Neuronal stem cell (in vitro differentiated cells): ENCODE data around the gene ZNF195.
"Not testable (repeated sequence)": the region's sequence is repeated elsewhere in the genome, so short reads cannot be mapped to it uniquely, and the experiment has no call there.

Source experiments
- DNase-seq: peaks from one replicate; pipeline ENCODE4 v3.0.0-alpha.2; 2013; ENCODE audit warnings: low spot score
- H2AFZ ChIP-seq: one replicate; pipeline ENCODE4 v1.6.1; 2013; ENCODE audit warnings: mild to moderate bottlenecking, low read length, inconsistent platforms
- H2AK5ac ChIP-seq: 2 replicates; pipeline ENCODE4 v1.6.1; 2013; ENCODE audit warnings: low read depth, mild to moderate bottlenecking, inconsistent platforms, low read length, moderate library complexity, mixed read lengths
- H2BK120ac ChIP-seq: 2 replicates; pipeline ENCODE4 v1.6.1; 2013; ENCODE audit warnings: low read depth, mild to moderate bottlenecking, inconsistent platforms, low read length, moderate library complexity, mixed read lengths
- H2BK12ac ChIP-seq: one replicate; pipeline ENCODE4 v1.6.1; 2013; ENCODE audit warnings: low read length, inconsistent platforms
- H2BK15ac ChIP-seq: 2 replicates; pipeline ENCODE4 v1.6.1; 2013; ENCODE audit warnings: mild to moderate bottlenecking, low read length, inconsistent platforms, mixed read lengths
- H2BK5ac ChIP-seq: one replicate; pipeline ENCODE4 v1.6.1; 2013; ENCODE audit warnings: inconsistent platforms, mild to moderate bottlenecking, low read length, moderate library complexity
- H3K14ac ChIP-seq: one replicate; pipeline ENCODE4 v1.6.1; 2013; ENCODE audit warnings: low read length, inconsistent platforms
- H3K18ac ChIP-seq: 2 replicates; pipeline ENCODE4 v1.6.1; 2013; ENCODE audit warnings: low read length, inconsistent platforms
- H3K23ac ChIP-seq: 2 replicates; pipeline ENCODE4 v1.6.1; 2013; ENCODE audit warnings: low read depth, mild to moderate bottlenecking, mixed read lengths, low read length, inconsistent platforms; ENCODE audit not compliant: poor library complexity
- H3K27ac ChIP-seq: replicated peaks from 3 replicates; pipeline ENCODE4 v1.5.1; 2013; ENCODE audit warnings: low read length, inconsistent platforms
- H3K27me3 ChIP-seq, 3 experiments: 2 replicates each; pipeline ENCODE4 v1.6.1; 2013; ENCODE audit warnings: low read length in 3 of 3, mild to moderate bottlenecking in 2 of 3, inconsistent platforms in 1 of 3, low read depth in 1 of 3, mixed read lengths in 1 of 3, moderate library complexity in 1 of 3; ENCODE audit not compliant: control insufficient read depth in 3 of 3, insufficient read depth in 3 of 3
- H3K36me3 ChIP-seq, 2 donors: replicated peaks in 1 of 2; 2 replicates each; pipeline ENCODE4 v1.6.1; 2013; ENCODE audit warnings: low read length in 2 of 2; ENCODE audit not compliant: control insufficient read depth in 2 of 2, insufficient read depth in 2 of 2
- H3K4ac ChIP-seq: 2 replicates; pipeline ENCODE4 v1.6.1; 2013; ENCODE audit warnings: inconsistent platforms, mild to moderate bottlenecking, low read length, moderate library complexity
- H3K4me1 ChIP-seq, 2 donors: 1 replicate in 1 of 2; 2 replicates in 1 of 2; pipeline ENCODE4 v1.6.1; 2013; ENCODE audit warnings: low read length in 2 of 2, low read depth in 1 of 2; ENCODE audit not compliant: control insufficient read depth in 2 of 2, insufficient read depth in 1 of 2
- H3K4me2 ChIP-seq: one replicate; pipeline ENCODE4 v1.6.1; 2013; ENCODE audit warnings: mild to moderate bottlenecking, low read length, inconsistent platforms; ENCODE audit not compliant: insufficient read depth, poor library complexity, severe bottlenecking
- H3K4me3 ChIP-seq, 2 donors: 2 replicates each; pipeline ENCODE4 v1.5.1; 2013; ENCODE audit warnings: low read length in 2 of 2, mild to moderate bottlenecking in 2 of 2, inconsistent platforms in 1 of 2, moderate library complexity in 1 of 2
- H3K79me1 ChIP-seq: one replicate; pipeline ENCODE4 v1.6.1; 2013; ENCODE audit warnings: low read depth, mild to moderate bottlenecking, inconsistent platforms, low read length, moderate library complexity
- H3K9ac ChIP-seq: one replicate; pipeline ENCODE4 v1.6.1; 2013; ENCODE audit warnings: mild to moderate bottlenecking, low read depth, low read length, inconsistent platforms; ENCODE audit not compliant: poor library complexity
- H3K9me3 ChIP-seq, 2 donors: replicated peaks in 1 of 2; 2 replicates each; pipeline versions ENCODE3 to v1.6.1; 2013; ENCODE audit warnings: low read length in 2 of 2, mild to moderate bottlenecking in 2 of 2, inconsistent platforms in 1 of 2, low read depth in 1 of 2, mixed read lengths in 1 of 2, moderate library complexity in 1 of 2; ENCODE audit not compliant: control insufficient read depth in 2 of 2, insufficient read depth in 1 of 2
- H4K8ac ChIP-seq: one replicate; pipeline ENCODE4 v1.6.1; 2013; ENCODE audit warnings: low read depth, mild to moderate bottlenecking, inconsistent platforms, low read length, moderate library complexity
- H4K91ac ChIP-seq: one replicate; pipeline ENCODE4 v1.6.1; 2013; ENCODE audit warnings: low read length, low read depth, mild to moderate bottlenecking, inconsistent platforms; ENCODE audit not compliant: poor library complexity
- WGBS, 2 donors: extraction: QIAGEN DNeasy Blood & Tissue Kit; methylation state at CpG; one replicate each; pipeline ENCODE4 v1.1.7; 2013; ENCODE audit warnings: missing lambda C conversion rate in 2 of 2, mixed read lengths in 1 of 2; ENCODE audit not compliant: insufficient read length in 2 of 2, insufficient replicate concordance in 1 of 2; ENCODE audit errors: extremely low coverage in 2 of 2; 5-methylcytosine and 5-hydroxymethylcytosine counted together

ZNF195 gene

DNA sequence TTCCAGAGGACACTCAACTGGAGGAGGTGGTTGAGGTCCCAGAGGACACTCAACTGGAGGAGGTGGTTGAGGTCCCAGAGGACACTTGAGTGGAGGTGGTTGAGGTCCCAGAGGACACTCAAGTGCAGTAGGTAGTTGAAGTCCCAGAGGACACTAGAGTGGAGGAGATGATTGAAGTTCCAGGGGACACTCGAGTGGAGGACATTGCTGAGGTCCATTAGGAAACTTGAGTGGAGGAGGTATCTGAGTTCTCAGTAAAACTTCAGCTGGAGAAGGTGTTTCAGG, 39.7 kb downstream of the ZNF195 start:
- Histone ChIP-seq H4K91ac (no peak overlapping the region), H2BK15ac (no peak overlapping the region), H3K4me1 (no peaks in the 10 kb centered on the region), H3K23ac (no peak overlapping the region), H2BK120ac (no peak overlapping the region), H3K27ac (no peak overlapping the region), H2BK5ac (no peak overlapping the region), H2AK5ac (no peak overlapping the region), H3K9me3 (peaks cover 0 to 4% of the 10 kb centered on the region in 2 donors), H4K8ac (no peak overlapping the region), H3K79me1 (no peaks in the 10 kb centered on the region), H3K14ac (no peak overlapping the region), H3K4me2 (no peak overlapping the region), H3K4me3 (no peak overlapping the region), H2BK12ac (no peak overlapping the region), H3K36me3 (no peaks in the 10 kb centered on the region), H3K9ac (no peak overlapping the region), H2AFZ (no peak overlapping the region), H3K27me3 (peaks cover 0 to 4% (median 0%) of the 10 kb centered on the region in 3 experiments), H3K4ac (no peak overlapping the region), H3K18ac (no peak overlapping the region)
- no peak for DNase-seq
- no CpG with 5 or more reads among the region's 1 CpG for WGBS, 2 donors

DNA sequence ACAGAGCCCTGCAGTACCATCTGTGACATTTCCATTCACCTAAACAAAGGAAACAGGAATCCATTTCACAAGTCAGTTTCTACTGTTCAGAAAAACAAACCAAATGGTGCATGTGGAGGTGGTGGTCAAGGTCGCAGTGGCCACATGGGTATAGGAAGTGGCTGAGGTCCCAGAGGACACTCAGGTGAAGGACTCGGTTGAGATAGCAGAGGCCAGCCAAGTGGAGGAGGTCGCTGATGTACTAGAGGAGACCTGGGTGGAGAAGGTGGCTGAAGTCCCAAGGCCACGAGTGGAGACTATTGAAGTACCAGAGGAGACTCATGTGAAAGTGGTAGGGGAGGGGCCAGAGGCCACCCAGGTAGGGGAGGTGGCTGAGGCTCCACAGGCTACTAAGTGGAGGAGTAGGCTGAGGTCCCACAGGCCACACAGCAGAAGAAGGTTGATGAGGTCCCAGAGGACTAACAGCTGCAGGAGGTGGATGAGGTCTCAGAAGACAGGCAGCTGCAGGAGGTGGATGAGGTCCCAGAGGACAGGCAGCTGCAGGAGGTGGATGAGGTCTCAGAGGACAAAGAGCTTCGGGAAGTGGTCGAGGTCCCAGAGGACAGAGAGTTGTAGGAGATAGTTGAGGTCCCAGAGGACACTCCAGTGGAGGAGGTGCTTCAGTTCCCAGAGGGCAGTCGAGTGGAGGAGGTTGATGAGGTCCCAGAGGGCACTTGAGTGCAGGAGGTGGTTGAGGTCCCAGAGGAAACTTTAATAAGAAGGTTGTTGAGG, 40.2 kb downstream of the ZNF195 start:
- Histone ChIP-seq H2AK5ac (no peak overlapping the region), H3K9ac (no peak overlapping the region), H2AFZ (no peak overlapping the region), H3K27ac (no peak overlapping the region), H4K8ac (no peak overlapping the region), H3K36me3 (no peaks in the 10 kb centered on the region), H3K9me3 (peaks cover 0 to 4% of the 10 kb centered on the region in 2 donors), H2BK12ac (no peak overlapping the region), H3K14ac (no peak overlapping the region), H3K4me3 (no peak overlapping the region), H3K23ac (peak overlapping the region; percentile 12), H4K91ac (no peak overlapping the region), H3K79me1 (no peaks in the 10 kb centered on the region), H3K4ac (no peak overlapping the region), H2BK5ac (no peak overlapping the region), H3K4me2 (no peak overlapping the region), H2BK15ac (no peak overlapping the region), H3K4me1 (no peaks in the 10 kb centered on the region), H2BK120ac (no peak overlapping the region), H3K18ac (no peak overlapping the region), H3K27me3 (peaks cover 0 to 4% (median 0%) of the 10 kb centered on the region in 3 experiments)
- no peak for DNase-seq
- WGBS, 2 donors, result no CpG with 5 or more reads among the region's 7 CpGs

DNA sequence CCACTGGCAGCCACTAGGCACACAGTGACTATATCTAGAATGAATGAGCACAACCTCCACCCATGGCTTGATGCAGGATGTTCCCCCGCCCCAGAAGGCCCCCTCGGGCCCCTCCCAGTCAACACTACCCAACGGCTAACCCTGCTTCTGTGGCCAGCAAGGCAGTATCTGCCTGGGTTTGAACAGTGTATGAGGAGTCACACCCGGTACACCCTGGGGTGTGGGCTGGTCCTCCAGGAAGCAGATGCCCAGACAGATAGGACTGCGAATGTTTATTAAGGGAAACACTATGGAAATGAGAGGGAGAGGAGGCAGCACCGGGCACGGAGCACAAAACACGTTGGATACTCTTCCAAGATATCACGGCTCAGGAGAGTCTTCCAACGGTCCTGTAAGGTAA, 42.5 kb downstream of the ZNF195 start:
- H4K91ac ChIP-seq, H3K23ac ChIP-seq, H3K9me3 ChIP-seq, DNase-seq, H3K14ac ChIP-seq, H2BK15ac ChIP-seq, H3K18ac ChIP-seq, H3K36me3 ChIP-seq, H4K8ac ChIP-seq, H3K4me2 ChIP-seq, H3K4me1 ChIP-seq, H3K4me3 ChIP-seq, H3K79me1 ChIP-seq, H2BK12ac ChIP-seq, H3K27ac ChIP-seq, H3K9ac ChIP-seq, H3K27me3 ChIP-seq, H2BK120ac ChIP-seq, H2BK5ac ChIP-seq, H3K4ac ChIP-seq, H2AK5ac ChIP-seq, H2AFZ ChIP-seq: not testable (repeated sequence)
- WGBS, 2 donors, result no CpG with 5 or more reads among the region's 10 CpGs

DNA sequence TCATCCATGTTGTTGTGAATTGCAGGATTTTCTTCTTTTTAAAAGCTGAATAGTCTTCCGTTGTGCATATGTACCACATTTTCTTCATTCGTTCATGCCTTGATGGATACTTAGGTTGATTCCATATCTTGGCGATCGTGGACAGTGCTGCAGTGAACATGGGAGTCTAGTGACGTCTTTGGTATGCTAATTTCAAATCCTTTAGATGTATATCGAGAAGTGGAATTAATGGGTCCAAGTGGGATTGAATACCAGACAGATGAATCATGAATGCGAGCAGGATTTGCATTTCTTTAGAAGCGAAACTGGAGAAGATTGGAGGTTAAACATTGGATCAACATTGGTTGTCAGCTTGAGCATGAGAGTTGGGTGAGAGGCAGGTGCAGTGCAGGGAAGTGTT, 45.8 kb downstream of the ZNF195 start:
- not testable (repeated sequence) for H4K8ac ChIP-seq, H2AK5ac ChIP-seq, H2BK15ac ChIP-seq, H3K23ac ChIP-seq, H2AFZ ChIP-seq, H3K4ac ChIP-seq, H3K36me3 ChIP-seq, H3K18ac ChIP-seq, H3K14ac ChIP-seq, H3K4me3 ChIP-seq, H2BK120ac ChIP-seq, DNase-seq, H3K9me3 ChIP-seq, H2BK5ac ChIP-seq, H3K4me1 ChIP-seq, H3K27ac ChIP-seq, H3K4me2 ChIP-seq, H4K91ac ChIP-seq, H3K79me1 ChIP-seq, H2BK12ac ChIP-seq, H3K27me3 ChIP-seq, H3K9ac ChIP-seq
- WGBS, 2 donors, result no CpG with 5 or more reads among the region's 8 CpGs
